Body of pancreas (tissue), 4 donors: ENCODE data around the gene CAPZA2.

Experiments
- CTCF ChIP-seq, 7 experiments: fragments of 450-650 bp in 4 of 7; fragments of 200-600 bp in 3 of 7; sonication (generic) in 3 of 7; IDR thresholded peaks; one replicate each; pipeline ENCODE4 v1.5.1; 2016 to 2019; ENCODE audit warnings: antibody characterized with exemption in 7 of 7
- POLR2A ChIP-seq, 3 donors: fragments of 450-650 bp; IDR thresholded peaks; one replicate each; pipeline ENCODE4 v1.6.1; 2016; ENCODE audit warnings: antibody characterized with exemption in 3 of 3, mild to moderate bottlenecking in 2 of 3

GRCh38 chr7:116955340-116955739 lies 93.0 kb downstream of the CAPZA2 start:
- TF ChIP-seq CTCF (IDR thresholded peaks at IDR 0.05) (no peak), POLR2A (IDR thresholded peaks at IDR 0.05) (no peak)
